K562 (cell line): ENCODE data around the gene DYNC1H1. TPM values are rescaled to one million over a fixed set of nuclear protein-coding genes. Genes with fewer than 3 reads are reported as not detected.

Source experiments
- ATF2 ChIP-seq: sonication (generic); formaldehyde crosslinking; IDR thresholded peaks from 2 replicates; pipeline ENCODE4 v1.8.1; 2022; ENCODE audit warnings: missing genetic modification reagents
- BDP1 ChIP-seq: IDR thresholded peaks from 3 replicates; pipeline ENCODE4 v1.6.1; 2011; ENCODE audit not compliant: insufficient read length, insufficient read depth
- CHAMP1 ChIP-seq: fragments of 450-650 bp; IDR thresholded peaks from 2 replicates; pipeline ENCODE4 v1.6.1; 2016; ENCODE audit warnings: mild to moderate bottlenecking
- CHD4 ChIP-seq: fragments of 200-600 bp; sonication (generic); IDR thresholded peaks from 3 replicates; pipeline ENCODE4 v1.6.1; 2012; ENCODE audit warnings: low read depth, mild to moderate bottlenecking, mixed read lengths, low read length, inconsistent platforms; ENCODE audit not compliant: insufficient read depth, insufficient replicate concordance, poor library complexity, severe bottlenecking
- E2F4 ChIP-seq: sonication (generic); formaldehyde crosslinking; IDR thresholded peaks from 2 replicates; pipeline ENCODE4 v1.8.0; 2022; ENCODE audit warnings: mild to moderate bottlenecking, low read depth, missing genetic modification reagents
- EWSR1 ChIP-seq: fragments of 450-650 bp; IDR thresholded peaks from 2 replicates; pipeline ENCODE4 v1.6.1; 2018; ENCODE audit warnings: borderline replicate concordance, mild to moderate bottlenecking, low read depth, moderate library complexity; ENCODE audit not compliant: partially characterized antibody
- HNRNPUL1 ChIP-seq: fragments of 200-400 bp; formaldehyde crosslinking; IDR thresholded peaks from 2 replicates; pipeline ENCODE4 v1.6.1; 2017; ENCODE audit warnings: low read length
- NEUROD1 ChIP-seq: fragments of 150-350 bp; IDR thresholded peaks from 2 replicates; pipeline ENCODE4 v1.6.1; 2014; ENCODE audit warnings: borderline replicate concordance, low read length, low read depth; ENCODE audit not compliant: partially characterized antibody
- PYGO2 ChIP-seq: fragments of 450-650 bp; IDR thresholded peaks from 2 replicates; pipeline ENCODE4 v1.6.1; 2016; ENCODE audit warnings: mild to moderate bottlenecking, missing genetic modification characterization, moderate library complexity, missing compliant biosample characterization
- VEZF1 ChIP-seq: fragments of 200-800 bp; sonication (Bioruptor generic); IDR thresholded peaks from 2 replicates; pipeline ENCODE4 v1.6.1; 2017; ENCODE audit warnings: missing genetic modification characterization, missing compliant biosample characterization
- WHSC1 ChIP-seq: IDR thresholded peaks from one replicate; pipeline ENCODE4 v1.6.1; 2012; ENCODE audit warnings: low read length, control low read depth, inconsistent platforms
- ZNF133 ChIP-seq: fragments of 250-450 bp; sonication (Bioruptor Pico); IDR thresholded peaks from 2 replicates; pipeline ENCODE4 v1.4.0; 2020; ENCODE audit warnings: mild to moderate bottlenecking
- ZNF239 ChIP-seq: fragments of 250-450 bp; sonication (Bioruptor Pico); IDR thresholded peaks from 2 replicates; pipeline ENCODE4 v1.4.0; 2020; ENCODE audit warnings: mild to moderate bottlenecking
- ZNF277 ChIP-seq: fragments of 250-450 bp; sonication (Bioruptor Pico); IDR thresholded peaks from 2 replicates; pipeline ENCODE4 v1.8.0; 2022; ENCODE audit warnings: inconsistent platforms, mild to moderate bottlenecking, moderate library complexity, borderline replicate concordance
- ZNF316 ChIP-seq: fragments of 450-650 bp; IDR thresholded peaks from 2 replicates; pipeline ENCODE4 v1.6.1; 2016
- ZNF408 ChIP-seq: fragments of 250-450 bp; sonication (Bioruptor Pico); IDR thresholded peaks from 2 replicates; pipeline ENCODE4 v1.4.0; 2020; ENCODE audit warnings: low read depth, mild to moderate bottlenecking, moderate library complexity
- ZNF431 ChIP-seq: sonication (generic); formaldehyde crosslinking; IDR thresholded peaks from 2 replicates; pipeline ENCODE4 v1.8.0; 2022; ENCODE audit warnings: mild to moderate bottlenecking, missing genetic modification reagents
- ZNF707 ChIP-seq: fragments of 250-450 bp; sonication (Bioruptor Pico); conservative IDR thresholded peaks from 2 replicates; pipeline ENCODE4 v1.8.0; 2022; ENCODE audit warnings: inconsistent platforms, mild to moderate bottlenecking, moderate library complexity
- ZNF830 ChIP-seq: fragments of 250-450 bp; sonication (Bioruptor Pico); IDR thresholded peaks from 2 replicates; pipeline ENCODE4 v1.5.0; 2021; ENCODE audit warnings: mild to moderate bottlenecking
- polyA plus RNA-seq, 8 experiments: library from polyadenylated mRNA; depleted of rRNA in 4 of 8; stranded (reverse) in 5 of 8; unstranded in 3 of 8; fragments of >200 nt; fragmentation: Nextera tagmentation in 2 of 8; fragmentation: Illumina TruSeq in 1 of 8; extraction: Ambion mirVana in 2 of 8; extraction: Trizol in 1 of 8; gene quantifications; 2 replicates each; pipeline versions ENCODE4 v1.2.1 to v1.2.3, GENCODE V29; 2011 to 2014; ENCODE audit warnings: inconsistent platforms in 1 of 8, missing spikeins in 1 of 8
- total RNA-seq, 7 experiments: library from RNA; depleted of rRNA in 6 of 7; stranded (reverse); fragments of >200 nt in 6 of 7; fragmentation: Illumina TruSeq in 2 of 7; extraction: Trizol in 2 of 7; gene quantifications; 2 replicates each; pipeline versions ENCODE4 v1.2.1 to v1.2.3, GENCODE V29; 2011 to 2021; ENCODE audit warnings: low replicate concordance in 1 of 7

DYNC1H1 gene
- total and polyA plus RNA-seq, 9 of the 15 experiments (the other 6 are each of a cell fraction or from before 2014, with no cell fraction given): 31.9 to 335 (median 115) TPM

GRCh38 chr14:101964297-101965180 lies at the start of gene DYNC1H1 (continued):
- no peak for TF ChIP-seq E2F4
- no peak for TF ChIP-seq NEUROD1
- no peak for TF ChIP-seq CHAMP1
- TF ChIP-seq ZNF277 (CRISPR knock-in tag): no peak
- TF ChIP-seq ZNF408 (CRISPR knock-in tag): no peak
- no peak for TF ChIP-seq ZNF707
- TF ChIP-seq HNRNPUL1: no peak
- peak; percentile 23; the same call in 1 of the 2 replicates for TF ChIP-seq VEZF1 (CRISPR knock-in tag)
- TF ChIP-seq ATF2 (CRISPR knock-in tag): no peak
- TF ChIP-seq BDP1: no peak
- TF ChIP-seq WHSC1: no peak
- TF ChIP-seq CHD4: no peak
- TF ChIP-seq PYGO2 (tag): no peak
- TF ChIP-seq ZNF133 (CRISPR knock-in tag): no peak
- no peak for TF ChIP-seq ZNF316
- no peak for TF ChIP-seq ZNF431 (CRISPR knock-in tag)
- no peak for TF ChIP-seq EWSR1
- no peak for TF ChIP-seq ZNF830 (CRISPR knock-in tag)
- TF ChIP-seq ZNF239 (CRISPR knock-in tag): no peak
